HG03457 (cell line): ENCODE measurements around the gene CCR6.
A peak's percentile ranks its signal among the peaks of the same experiment; 100 is the strongest.

Experiments
- ATAC-seq: cut with Tn5 transposase; IDR thresholded peaks from one replicate; pipeline ENCODE4 v1.9.1; 2021; ENCODE audit warnings: moderate number of reproducible peaks; ENCODE audit not compliant: unreplicated experiment

The CCR6 gene

GRCh38 chr6:167097770-167098169 is 25.1 kb upstream of the CCR6 start:
- ATAC-seq, result no peak

- ATAC-seq, result no peak
These were observed 24.1 kb upstream of the CCR6 start for GRCh38 chr6:167098825-167099225.

- no peak for ATAC-seq
These were observed 23.2 kb upstream of the CCR6 start for GRCh38 chr6:167099707-167100106.

GRCh38 chr6:167100241-167100674 is 22.6 kb upstream of the CCR6 start:
- ATAC-seq, result no peak

GRCh38 chr6:167102318-167102717 is 20.6 kb upstream of the CCR6 start:
- ATAC-seq, result no peak

GRCh38 chr6:167103041-167103891 is 19.6 kb upstream of the CCR6 start:
- peak; percentile 82 for ATAC-seq

GRCh38 chr6:167104388-167104787 is 18.5 kb upstream of the CCR6 start:
- ATAC-seq, result no peak

- no peak for ATAC-seq
These were observed 17.8 kb upstream of the CCR6 start for GRCh38 chr6:167105060-167105459.

- ATAC-seq, result no peak
These were observed 16.5 kb upstream of the CCR6 start for GRCh38 chr6:167106406-167106805.

- ATAC-seq, result no peak
These were observed 15.1 kb upstream of the CCR6 start for GRCh38 chr6:167107787-167108186.

GRCh38 chr6:167108278-167108677 is 14.6 kb upstream of the CCR6 start:
- ATAC-seq, result no peak

- no peak for ATAC-seq
These were observed 13.2 kb upstream of the CCR6 start for GRCh38 chr6:167109651-167110050.

GRCh38 chr6:167111597-167111996 is 11.3 kb upstream of the CCR6 start:
- no peak for ATAC-seq

GRCh38 chr6:167112421-167112820 is 10.5 kb upstream of the CCR6 start:
- no peak for ATAC-seq

- peak; percentile 40 for ATAC-seq
These were observed 9.7 kb upstream of the CCR6 start for GRCh38 chr6:167113047-167113754.

- peak; percentile 79 for ATAC-seq
These were observed 8.7 kb upstream of the CCR6 start for GRCh38 chr6:167113935-167114910.

- ATAC-seq, result no peak
These were observed 7.8 kb upstream of the CCR6 start for GRCh38 chr6:167115054-167115453.

- ATAC-seq, result no peak
These were observed 6.6 kb upstream of the CCR6 start for GRCh38 chr6:167116109-167116837.

- ATAC-seq, result no peak
These were observed 6.1 kb upstream of the CCR6 start for GRCh38 chr6:167116838-167117228.

- no peak for ATAC-seq
These were observed 4.9 kb upstream of the CCR6 start for GRCh38 chr6:167118006-167118405.
